HCT116 (cell line): ENCODE data around the gene KCND1. TPM values are rescaled to one million over a fixed set of nuclear protein-coding genes. Genes with fewer than 3 reads are reported as not detected.

Experiments used
- ATAC-seq: fragments of 200-7000 bp; cut with Tn5 transposase; 2 replicates; pipeline ENCODE4 v1.9.1; 2020; ENCODE audit warnings: mild to moderate bottlenecking, moderate library complexity
- BruUV-seq: library from RNA; stranded (reverse); fragments of 400-500 nt; replicated peaks from 2 replicates; lab custom pipeline; 2021; lab: Mats Ljungman, UMichigan
- CTCF ChIA-PET: fragments of 300-600 bp; sonication (Branson Sonifier 250); formaldehyde crosslinking; loops from one replicate; lab custom pipeline; 2021; ENCODE audit warnings: antibody characterized with exemption; lab: Charles Lee
- POLR2A ChIA-PET: fragments of 300-600, 350-600 bp; sonication (Branson Sonifier 250); formaldehyde crosslinking; loops from one replicate; lab custom pipeline; 2021; ENCODE audit warnings: antibody characterized with exemption; lab: Charles Lee
- RAD21 ChIA-PET, 2 experiments: fragments of 300-600 bp; sonication (Branson Sonifier 250); formaldehyde crosslinking; loops; one replicate each; lab custom pipeline; 2023; ENCODE audit warnings: low total read pairs in 2 of 2; ENCODE audit not compliant: uncharacterized antibody in 2 of 2, unreplicated experiment in 2 of 2, low non-redundant PET in 1 of 2; lab: Charles Lee
- DNase-seq: peaks from one replicate; pipeline ENCODE4 v3.0.0-alpha.2; 2010; ENCODE audit warnings: low read depth, low spot score
- H2AFZ ChIP-seq: fragments of 200-600 bp; shearing (Covaris generic), sonication (generic); 2 replicates; pipeline ENCODE4 v1.6.1; 2017; ENCODE audit warnings: low read depth, mixed run types, mixed read lengths, antibody characterized with exemption, low read length; ENCODE audit not compliant: poor library complexity, severe bottlenecking
- H3K27ac ChIP-seq: 2 replicates; pipeline ENCODE4 v1.5.1; 2012; ENCODE audit warnings: low read depth, low read length
- H3K27me3 ChIP-seq: fragments of 200-600 bp; sonication (generic); 2 replicates; pipeline ENCODE4 v1.6.1; 2016; ENCODE audit warnings: mixed run types, low read length, mixed read lengths; ENCODE audit not compliant: insufficient read depth
- H3K36me3 ChIP-seq, 2 experiments: fragments of 200-500 bp in 1 of 2; fragments of 200-600 bp in 1 of 2; sonication (Bioruptor generic) in 1 of 2; sonication (generic) in 1 of 2; 2 replicates each; pipeline versions ENCODE4 v1.5.1 to v1.6.1; 2014 to 2016; ENCODE audit warnings: low read length in 2 of 2, inconsistent platforms in 1 of 2, mixed read lengths in 1 of 2, mixed run types in 1 of 2; ENCODE audit not compliant: insufficient read depth in 2 of 2, control insufficient read depth in 1 of 2
- H3K4me1 ChIP-seq, 2 experiments: fragments of 200-600 bp in 1 of 2; sonication (generic) in 1 of 2; 2 replicates each; pipeline versions ENCODE4 v1.5.1 to v1.6.1; 2012 to 2017; ENCODE audit warnings: low read length in 2 of 2, inconsistent platforms in 1 of 2, mild to moderate bottlenecking in 1 of 2, mixed read lengths in 1 of 2, mixed run types in 1 of 2, moderate library complexity in 1 of 2; ENCODE audit not compliant: insufficient read depth in 2 of 2, control insufficient read depth in 1 of 2
- H3K4me2 ChIP-seq: fragments of 200-600 bp; sonication (generic); 2 replicates; pipeline ENCODE4 v1.6.1; 2017; ENCODE audit warnings: mixed run types, low read length, mixed read lengths
- H3K4me3 ChIP-seq, 2 experiments: fragments of 200-600 bp in 1 of 2; sonication (generic) in 1 of 2; replicated peaks in 1 of 2; 2 replicates each; pipeline ENCODE4 v1.5.1; 2011 to 2016; ENCODE audit warnings: low read length in 2 of 2, control low read depth in 1 of 2, low read depth in 1 of 2, mild to moderate bottlenecking in 1 of 2, mixed read lengths in 1 of 2, mixed run types in 1 of 2
- H3K79me2 ChIP-seq: fragments of 200-600 bp; sonication (generic); 2 replicates; pipeline ENCODE4 v1.6.1; 2017; ENCODE audit warnings: mild to moderate bottlenecking, mixed run types, low read length, moderate library complexity, mixed read lengths; ENCODE audit not compliant: insufficient read depth
- H3K9ac ChIP-seq: fragments of 200-600 bp; sonication (generic); 2 replicates; pipeline ENCODE4 v1.6.1; 2016; ENCODE audit warnings: low read length, mixed read lengths
- H3K9me2 ChIP-seq: fragments of 200-600 bp; sonication (generic), shearing (Covaris generic); 2 replicates; pipeline ENCODE4 v1.6.1; 2017; ENCODE audit warnings: mixed run types, mild to moderate bottlenecking, moderate library complexity; ENCODE audit not compliant: insufficient read depth
- H3K9me3 ChIP-seq, 2 experiments: fragments of 200-500 bp in 1 of 2; fragments of 200-600 bp in 1 of 2; sonication (Bioruptor generic) in 1 of 2; sonication (generic) in 1 of 2; 2 replicates each; pipeline ENCODE4 v1.6.1; 2014 to 2017; ENCODE audit warnings: low read length in 2 of 2, mixed read lengths in 2 of 2, inconsistent platforms in 1 of 2, low read depth in 1 of 2, mild to moderate bottlenecking in 1 of 2, mixed run types in 1 of 2, moderate library complexity in 1 of 2; ENCODE audit not compliant: control insufficient read depth in 1 of 2, insufficient read depth in 1 of 2
- H4K20me1 ChIP-seq: fragments of 200-600 bp; sonication (generic), shearing (Covaris generic); 2 replicates; pipeline ENCODE4 v1.6.1; 2017; ENCODE audit warnings: mixed run types, mild to moderate bottlenecking, moderate library complexity; ENCODE audit not compliant: insufficient read depth
- EZH2 ChIP-seq: fragments of 200-600 bp; sonication (generic); IDR thresholded peaks from 2 replicates; pipeline ENCODE4 v1.6.1; 2017; ENCODE audit warnings: antibody characterized with exemption, mixed run types
- POLR2AphosphoS5 ChIP-seq: IDR thresholded peaks from 2 replicates; pipeline ENCODE4 v1.6.1; 2011; ENCODE audit warnings: mild to moderate bottlenecking, low read depth, low read length, moderate library complexity
- RAD21 ChIP-seq: IDR thresholded peaks from 2 replicates; pipeline ENCODE4 v1.6.1; 2012; ENCODE audit warnings: low read depth, mild to moderate bottlenecking
- ZNF274 ChIP-seq: fragments of 200-500 bp; sonication (Bioruptor generic); IDR thresholded peaks from 2 replicates; pipeline ENCODE4 v1.6.1; 2014; ENCODE audit warnings: mild to moderate bottlenecking, low read depth, low read length, inconsistent platforms
- intact Hi-C: fragments of 100-400 bp; cut with micrococcal nuclease; formaldehyde crosslinking; loops from 2 replicates; pipeline ENCODE4 v1.10.0; 2022
- total RNA-seq: library from RNA; stranded (reverse); gene quantifications from one replicate; pipeline ENCODE4 v1.2.1, GENCODE V29; 2021; ENCODE audit not compliant: unreplicated experiment
- TF ChIP-seq, protein P1 (sequence below): IDR thresholded peaks from 2 replicates; pipeline ENCODE4 v1.6.1; 2011; ENCODE audit warnings: mild to moderate bottlenecking, low read length, moderate library complexity; ENCODE audit not compliant: insufficient replicate concordance; ENCODE audit errors: extremely low read depth
- TF ChIP-seq, protein P2 (sequence below), 3 experiments: fragments of 200-600 bp in 1 of 3; sonication (generic) in 1 of 3; IDR thresholded peaks in 2 of 3; conservative IDR thresholded peaks in 1 of 3; 2 replicates each; pipeline ENCODE4 v1.5.1; 2012 to 2017; ENCODE audit warnings: low read depth in 2 of 3, low read length in 2 of 3, antibody characterized with exemption in 1 of 3, borderline replicate concordance in 1 of 3, control low read depth in 1 of 3, mild to moderate bottlenecking in 1 of 3, mixed read lengths in 1 of 3, mixed run types in 1 of 3, moderate library complexity in 1 of 3; ENCODE audit not compliant: insufficient read depth in 1 of 3
- TF ChIP-seq, protein P3 (sequence below): IDR thresholded peaks from 2 replicates; pipeline ENCODE4 v1.6.1; 2012

KCND1 gene
- total RNA-seq, 1 experiment from 2014 or later = 5.5 TPM

DNA sequence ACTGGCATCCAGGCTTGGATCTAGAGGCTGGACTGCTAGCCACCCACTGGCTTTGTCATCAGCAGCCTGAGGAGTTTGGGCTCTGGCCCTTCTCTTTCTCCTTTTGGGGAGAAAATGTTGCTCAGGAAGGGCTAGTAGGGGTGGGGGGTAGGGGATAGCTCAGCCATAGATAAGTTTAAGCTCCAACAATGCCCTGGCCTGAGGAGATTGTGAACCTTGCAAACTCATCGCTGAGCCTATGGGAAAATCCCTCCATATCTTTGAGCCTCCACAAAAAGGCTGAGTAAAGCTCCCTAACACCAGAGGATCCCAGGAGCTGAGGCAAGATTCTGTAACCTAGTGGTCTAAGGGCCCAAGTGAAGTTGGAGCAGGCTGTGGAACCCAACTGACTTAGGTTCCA is 23.1 kb downstream of the KCND1 start (continued):
- TF ChIP-seq, protein P1, sequence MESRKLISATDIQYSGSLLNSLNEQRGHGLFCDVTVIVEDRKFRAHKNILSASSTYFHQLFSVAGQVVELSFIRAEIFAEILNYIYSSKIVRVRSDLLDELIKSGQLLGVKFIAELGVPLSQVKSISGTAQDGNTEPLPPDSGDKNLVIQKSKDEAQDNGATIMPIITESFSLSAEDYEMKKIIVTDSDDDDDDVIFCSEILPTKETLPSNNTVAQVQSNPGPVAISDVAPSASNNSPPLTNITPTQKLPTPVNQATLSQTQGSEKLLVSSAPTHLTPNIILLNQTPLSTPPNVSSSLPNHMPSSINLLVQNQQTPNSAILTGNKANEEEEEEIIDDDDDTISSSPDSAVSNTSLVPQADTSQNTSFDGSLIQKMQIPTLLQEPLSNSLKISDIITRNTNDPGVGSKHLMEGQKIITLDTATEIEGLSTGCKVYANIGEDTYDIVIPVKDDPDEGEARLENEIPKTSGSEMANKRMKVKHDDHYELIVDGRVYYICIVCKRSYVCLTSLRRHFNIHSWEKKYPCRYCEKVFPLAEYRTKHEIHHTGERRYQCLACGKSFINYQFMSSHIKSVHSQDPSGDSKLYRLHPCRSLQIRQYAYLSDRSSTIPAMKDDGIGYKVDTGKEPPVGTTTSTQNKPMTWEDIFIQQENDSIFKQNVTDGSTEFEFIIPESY = no peak
- TF ChIP-seq EZH2 (no peak), ZNF274 (no peak)
- TF ChIP-seq, protein P2, sequence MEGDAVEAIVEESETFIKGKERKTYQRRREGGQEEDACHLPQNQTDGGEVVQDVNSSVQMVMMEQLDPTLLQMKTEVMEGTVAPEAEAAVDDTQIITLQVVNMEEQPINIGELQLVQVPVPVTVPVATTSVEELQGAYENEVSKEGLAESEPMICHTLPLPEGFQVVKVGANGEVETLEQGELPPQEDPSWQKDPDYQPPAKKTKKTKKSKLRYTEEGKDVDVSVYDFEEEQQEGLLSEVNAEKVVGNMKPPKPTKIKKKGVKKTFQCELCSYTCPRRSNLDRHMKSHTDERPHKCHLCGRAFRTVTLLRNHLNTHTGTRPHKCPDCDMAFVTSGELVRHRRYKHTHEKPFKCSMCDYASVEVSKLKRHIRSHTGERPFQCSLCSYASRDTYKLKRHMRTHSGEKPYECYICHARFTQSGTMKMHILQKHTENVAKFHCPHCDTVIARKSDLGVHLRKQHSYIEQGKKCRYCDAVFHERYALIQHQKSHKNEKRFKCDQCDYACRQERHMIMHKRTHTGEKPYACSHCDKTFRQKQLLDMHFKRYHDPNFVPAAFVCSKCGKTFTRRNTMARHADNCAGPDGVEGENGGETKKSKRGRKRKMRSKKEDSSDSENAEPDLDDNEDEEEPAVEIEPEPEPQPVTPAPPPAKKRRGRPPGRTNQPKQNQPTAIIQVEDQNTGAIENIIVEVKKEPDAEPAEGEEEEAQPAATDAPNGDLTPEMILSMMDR (IDR thresholded peaks at IDR 0.05 in 2 of 3, conservative IDR thresholded peaks at IDR 0.05 in 1 of 3; ENCODE audit: borderline replicate concordance in 1 of 3, insufficient read depth in 1 of 3, low read depth in 2 of 3, low read length in 2 of 3) = no peak
- TF ChIP-seq, protein P3, sequence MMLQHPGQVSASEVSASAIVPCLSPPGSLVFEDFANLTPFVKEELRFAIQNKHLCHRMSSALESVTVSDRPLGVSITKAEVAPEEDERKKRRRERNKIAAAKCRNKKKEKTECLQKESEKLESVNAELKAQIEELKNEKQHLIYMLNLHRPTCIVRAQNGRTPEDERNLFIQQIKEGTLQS = no peak

DNA sequence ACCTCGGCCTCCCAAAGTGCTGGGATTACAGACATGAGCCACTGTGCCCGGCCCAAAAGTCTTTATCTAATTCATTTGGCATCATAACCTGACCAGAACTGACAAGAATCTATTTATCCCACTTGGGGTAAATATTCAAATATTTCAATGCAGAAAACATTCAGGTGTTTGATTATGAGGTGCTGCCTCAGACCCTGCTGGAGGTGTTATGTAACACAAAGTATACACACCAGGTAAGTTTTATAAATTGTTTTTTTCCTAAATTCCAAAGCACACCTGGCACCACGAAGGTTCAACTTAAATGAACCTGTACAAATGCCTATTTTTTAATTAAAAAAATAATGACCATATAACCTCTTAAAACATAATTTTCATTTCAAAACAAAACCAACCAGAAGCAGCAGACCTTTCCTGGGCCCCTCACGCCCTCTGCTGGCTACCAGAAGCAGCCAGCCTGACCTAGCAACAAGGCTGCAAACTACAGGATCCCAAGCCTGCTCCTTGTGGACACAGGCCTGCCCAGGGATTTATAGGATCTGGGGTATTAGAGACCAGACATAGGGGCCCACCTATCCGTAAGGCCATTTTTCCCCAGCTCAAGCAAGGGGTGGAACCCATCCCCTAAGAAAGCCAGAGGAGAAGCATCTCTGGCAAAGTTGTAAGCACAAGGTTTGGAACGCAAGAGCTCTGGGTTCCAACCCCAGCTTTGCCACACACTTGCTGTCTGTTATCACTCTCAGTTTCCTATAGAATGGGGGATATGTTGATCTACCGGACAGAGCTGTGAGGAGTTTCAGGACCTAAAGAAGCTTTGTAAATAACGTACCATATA is 25.9 kb downstream of the KCND1 start:
- intact Hi-C loops = loop anchor here (5.0 kb wide), 1 partner anchor 298 kb away; no protein-coding TSS in a partner anchor
- H3K9ac ChIP-seq = no peak overlapping the region
- no peaks in the 10 kb centered on the region for H3K9me2 ChIP-seq
- H3K27ac ChIP-seq = no peak overlapping the region
- no peaks in the 10 kb centered on the region for H4K20me1 ChIP-seq
- H3K79me2 ChIP-seq = peaks cover 46% of the 10 kb centered on the region
- no peaks in the 10 kb centered on the region for H3K27me3 ChIP-seq
- BruUV-seq = no TSS peak
- POLR2A ChIA-PET = no interaction called here
- no peak overlapping the region for H2AFZ ChIP-seq
- H3K4me2 ChIP-seq = no peak overlapping the region
- no peaks in the 10 kb centered on the region for H3K9me3 ChIP-seq
- ATAC-seq = peak; percentile 92
- TF ChIP-seq, protein P2 (IDR thresholded peaks at IDR 0.05 in 2 of 3, conservative IDR thresholded peaks at IDR 0.05 in 1 of 3; ENCODE audit: borderline replicate concordance in 1 of 3, insufficient read depth in 1 of 3, low read depth in 2 of 3, low read length in 2 of 3) = peak; percentile 42 to 77 (median 62); a peak in 5 of 6 replicates
- TF ChIP-seq RAD21 (peak; percentile 59), POLR2AphosphoS5 (no peak)
- TF ChIP-seq, all 23 proteins: peak for 2
- DNase-seq = peak; percentile 6
- ChIA-PET RAD21 (no interaction called here), CTCF (no interaction called here)
- Histone ChIP-seq H3K4me3 (no peak overlapping the region), H3K36me3 (peaks cover 0 to 5% of the 10 kb centered on the region in 2 experiments; a peak in 2 of 4 replicates), H3K4me1 (no peaks in the 10 kb centered on the region)
